ENCODE results near the gene SHROOM3.

DNA sequence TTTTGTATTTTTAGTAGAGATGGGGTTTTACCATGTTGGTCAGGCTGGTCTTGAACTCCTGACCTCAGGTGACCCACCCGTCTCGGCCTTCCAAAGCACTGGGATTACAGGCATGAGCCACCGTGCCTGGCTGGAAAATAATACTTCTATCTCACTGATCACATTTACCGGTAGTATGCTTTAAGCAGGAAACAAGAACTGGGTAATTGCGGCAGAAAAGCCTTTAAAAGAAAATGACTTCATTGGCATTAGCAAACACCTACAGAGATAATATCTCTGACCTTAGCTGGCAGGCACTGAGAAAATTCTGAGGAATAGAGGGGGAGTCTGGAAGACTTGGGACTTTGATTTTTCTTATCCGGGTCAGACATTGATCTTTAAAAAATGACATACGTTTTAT lies 78.5 kb downstream of the SHROOM3 start:
- TF ChIP-seq GATA2 (IDR thresholded peaks at IDR 0.05; ENCODE audit: low read depth, low read length) (no peak), GATA3 (IDR thresholded peaks at IDR 0.05; ENCODE audit: low read depth, low read length) (no peak)

Measured in SH-SY5Y (cell line).